Measurements from ENCODE around the gene ZNF718. TPM values are rescaled to one million over a fixed set of nuclear protein-coding genes. Genes with fewer than 3 reads are reported as not detected.

The ZNF718 gene
- total RNA-seq, 2 experiments from 2014 or later: 7.4 to 7.5 TPM

Other genes starting within 250 kb of the ZNF718 start
- 1 to 10 TPM; 5.6 to 5.8 TPM for gene ZNF595, start 71.2 kb upstream of the ZNF718 start, total RNA-seq
- not detected for gene ZNF732, start 181.0 kb downstream of the ZNF718 start, total RNA-seq
- gene ZNF141, start 213.3 kb downstream of the ZNF718 start, total RNA-seq: 10 to 100 TPM; 27.7 to 29.3 TPM